Bone marrow (tissue), 2 donors: ENCODE measurements around the gene TBC1D24.
"Not testable (repeated sequence)": the region's sequence is repeated elsewhere in the genome, so short reads cannot be mapped to it uniquely, and the experiment has no call there.

Experiments used
- DNase-seq, 2 donors: peaks; one replicate each; lab custom pipeline; 2025; lab: John Stamatoyannopoulos, UW

The TBC1D24 gene

DNA sequence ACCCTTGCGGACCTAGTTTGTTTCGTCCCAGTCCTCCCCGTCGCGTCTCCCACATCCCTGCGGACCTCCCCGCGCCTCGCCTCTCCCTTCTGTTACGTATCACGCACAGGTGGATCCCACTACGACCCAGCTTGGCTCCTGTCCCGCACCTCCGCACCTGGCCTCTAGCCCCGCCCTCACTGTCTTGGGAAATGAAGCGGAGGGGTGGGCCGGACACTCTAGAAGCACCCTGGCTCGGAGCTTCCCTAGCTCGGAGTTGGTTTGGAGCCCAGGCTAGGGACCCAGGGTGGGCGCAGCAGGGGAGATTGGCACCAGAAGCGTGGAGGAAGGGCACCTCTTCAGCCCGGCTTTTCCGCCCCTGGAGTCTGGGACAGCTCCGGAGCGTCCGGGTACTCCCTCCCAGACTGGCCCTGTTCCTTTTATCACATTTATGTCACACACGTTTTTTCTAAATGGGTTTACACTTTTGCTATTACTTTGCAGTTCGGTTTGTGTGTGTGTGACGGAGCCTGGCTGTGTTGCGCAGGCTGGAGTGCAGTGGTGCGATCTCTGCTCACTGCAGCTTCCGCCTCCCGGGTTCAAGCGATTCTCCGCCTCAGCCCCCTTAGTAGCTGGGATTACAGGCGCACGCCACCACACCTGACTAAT, 57.7 kb downstream of the TBC1D24 start:
- DNase-seq, result peak in 1 of 2 donors; percentile 28

DNA sequence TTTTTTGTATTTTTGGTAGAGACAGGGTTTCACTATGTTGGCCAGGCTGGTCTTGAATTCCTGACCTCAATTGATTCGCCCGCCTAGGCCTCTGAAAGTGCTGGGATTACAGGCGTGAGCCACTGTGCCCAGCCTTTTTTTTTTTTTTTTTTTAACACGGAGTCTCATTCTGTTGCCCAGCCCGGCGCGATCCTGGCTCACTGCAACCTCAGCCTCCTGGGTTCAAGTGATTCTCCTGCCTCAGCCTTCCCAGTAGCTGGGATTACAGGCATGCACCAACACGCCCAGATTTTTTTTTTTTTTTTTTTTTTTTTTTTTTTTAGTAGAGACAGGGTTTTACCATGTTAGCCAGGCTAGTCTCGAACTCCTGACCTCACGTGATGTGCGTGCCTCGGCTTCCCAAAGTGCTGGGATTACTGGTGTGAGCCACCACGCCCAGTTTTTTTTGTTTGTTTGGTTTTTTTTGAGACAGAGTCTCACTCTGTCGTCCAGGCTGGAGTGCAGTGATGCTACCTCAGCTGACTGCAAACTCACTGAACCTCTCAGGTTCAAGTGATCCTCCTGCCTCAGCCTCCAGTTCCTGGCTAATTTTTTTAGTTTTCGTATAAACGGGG, 58.3 kb downstream of the TBC1D24 start:
- not testable (repeated sequence) for DNase-seq

DNA sequence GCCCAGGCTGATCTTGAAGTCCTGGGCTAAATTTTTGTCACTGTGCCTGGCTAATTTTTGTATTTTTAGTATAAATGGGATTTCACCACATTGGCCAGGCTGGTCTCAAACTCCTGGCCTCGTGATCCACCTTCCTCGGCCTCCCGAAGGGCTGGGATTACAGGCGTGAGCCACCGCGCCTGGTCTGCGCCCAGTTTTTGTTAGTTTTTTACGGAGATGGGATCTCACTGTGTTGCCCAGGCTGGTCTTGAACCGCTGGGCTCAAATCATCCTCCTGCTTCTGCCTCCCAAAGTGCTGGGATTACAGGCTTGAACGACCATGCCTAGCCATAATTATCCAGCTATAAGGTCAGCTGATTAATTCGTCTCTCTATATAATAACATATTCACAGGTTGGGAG, 59.0 kb downstream of the TBC1D24 start:
- DNase-seq, result no peak

DNA sequence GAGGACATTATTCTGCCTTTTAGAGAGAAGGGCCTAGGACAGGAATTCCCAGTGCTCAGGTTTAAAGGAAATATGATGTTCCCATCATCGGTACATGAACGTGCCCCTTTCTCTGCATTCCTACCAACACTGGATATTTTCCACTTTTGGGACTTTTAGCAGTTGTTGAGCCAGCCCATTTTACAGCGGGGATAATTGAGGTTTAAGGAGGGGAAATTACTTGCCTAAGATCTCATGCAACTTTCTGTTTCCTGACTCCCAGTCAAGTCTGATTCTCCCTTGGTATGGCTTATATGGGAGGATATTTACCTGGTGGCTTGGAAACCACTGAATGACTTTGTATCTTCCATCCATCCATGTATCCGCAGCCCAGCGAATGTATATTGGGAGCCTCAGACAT, 59.4 kb downstream of the TBC1D24 start:
- DNase-seq, result not testable (repeated sequence)

DNA sequence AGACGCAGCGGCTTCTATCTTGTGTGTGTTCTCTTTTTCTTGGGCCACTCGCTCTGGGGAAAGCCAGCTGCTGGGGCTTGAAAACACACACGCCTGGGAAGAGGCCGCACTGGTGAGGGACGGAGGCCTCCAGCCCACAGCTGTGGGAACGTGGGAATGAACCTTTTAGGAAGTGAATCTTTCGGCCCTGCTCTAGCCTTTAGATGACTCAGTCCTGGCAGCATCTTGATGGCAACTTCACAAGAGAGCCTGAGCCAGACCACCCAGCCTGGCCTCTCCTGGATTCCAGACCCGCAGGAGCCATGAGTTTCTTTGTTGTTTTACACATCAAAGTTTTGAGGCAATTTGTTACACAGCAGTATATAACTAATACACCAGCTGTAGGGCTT, 60.7 kb downstream of the TBC1D24 start:
- DNase-seq, result no peak

DNA sequence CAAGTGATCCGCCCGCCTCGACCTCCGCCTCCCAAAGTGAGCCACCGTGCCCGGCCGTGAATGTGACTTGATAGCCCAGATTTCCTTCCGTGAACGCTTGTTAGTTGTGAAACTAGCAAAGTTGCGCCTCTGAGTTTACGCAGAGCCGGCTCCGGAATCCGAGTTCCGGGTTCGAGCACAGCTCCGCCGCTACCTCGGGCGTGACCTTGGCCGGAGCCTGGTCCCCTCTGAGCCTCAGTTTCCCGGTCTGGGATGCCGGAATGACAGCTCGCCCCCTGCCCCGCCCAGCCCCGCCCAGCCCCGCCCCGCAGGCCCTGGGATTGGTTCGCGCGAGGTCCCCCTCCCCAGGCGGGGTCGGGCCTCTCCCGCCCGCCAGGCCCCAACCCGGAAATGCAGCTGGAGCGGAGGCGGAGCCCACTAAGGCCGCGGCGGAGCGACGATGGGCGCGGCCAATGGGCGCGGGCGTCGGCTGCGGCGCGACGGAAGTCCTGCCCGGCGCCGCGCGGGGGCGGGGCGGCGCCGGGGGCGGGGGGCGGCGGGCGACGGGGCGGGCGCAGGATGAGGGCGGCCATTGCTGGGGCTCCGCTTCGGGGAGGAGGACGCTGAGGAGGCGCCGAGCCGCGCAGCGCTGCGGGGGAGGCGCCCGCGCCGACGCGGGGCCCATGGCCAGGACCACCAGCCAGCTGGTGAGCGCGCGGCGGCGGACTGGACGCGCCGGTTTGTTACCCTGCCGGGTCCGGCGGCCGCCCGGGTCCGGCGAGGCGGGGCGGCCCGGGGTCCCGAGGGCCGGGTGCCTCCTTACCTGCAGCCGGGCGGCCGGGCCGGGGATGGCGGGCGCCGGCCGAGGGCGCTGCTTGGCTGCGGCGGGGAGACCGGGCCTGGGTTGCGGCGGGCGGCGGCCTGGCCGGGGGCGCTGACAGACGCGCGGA, 62.8 kb downstream of the TBC1D24 start, which contains the start of gene PDPK1:
TSS of gene PDPK1 (plus strand) at position 571 of the 929 bp plus-strand sequence. CDS start at position 663, 92 bp downstream.
- peak; percentile 77 to 83 for DNase-seq

DNA sequence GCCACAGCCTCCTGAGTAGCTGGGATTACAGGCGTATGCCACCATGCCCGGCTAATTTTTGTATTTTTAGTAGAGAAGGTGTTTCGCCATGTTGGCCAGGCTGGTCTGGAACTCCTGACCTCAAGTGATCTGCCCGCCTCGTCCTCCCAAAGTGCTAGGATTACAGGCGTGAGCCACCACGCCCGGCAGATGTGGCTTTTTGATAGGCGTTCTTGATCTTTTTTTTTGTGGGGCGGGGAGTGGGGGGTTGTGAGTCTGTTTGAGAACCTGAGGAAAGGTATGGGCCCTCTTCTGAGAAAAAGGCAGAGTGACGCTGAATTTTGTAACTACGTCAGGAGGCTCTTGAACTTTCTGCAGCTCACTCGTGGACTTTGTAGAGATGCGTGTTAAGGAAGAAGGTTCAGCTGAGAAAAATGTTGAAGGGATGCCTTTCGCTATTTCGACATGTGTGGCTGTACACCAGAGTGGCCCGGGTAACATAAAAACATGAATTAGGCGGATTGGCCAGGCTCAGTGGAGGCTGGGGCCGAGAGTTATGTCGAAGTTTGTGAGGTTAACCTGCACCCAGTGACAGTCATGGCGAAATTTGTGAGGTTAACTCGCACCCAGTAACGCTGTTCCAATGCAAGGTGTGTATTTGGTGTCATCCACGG, 64.4 kb downstream of the TBC1D24 start:
- DNase-seq, result not testable (repeated sequence)

DNA sequence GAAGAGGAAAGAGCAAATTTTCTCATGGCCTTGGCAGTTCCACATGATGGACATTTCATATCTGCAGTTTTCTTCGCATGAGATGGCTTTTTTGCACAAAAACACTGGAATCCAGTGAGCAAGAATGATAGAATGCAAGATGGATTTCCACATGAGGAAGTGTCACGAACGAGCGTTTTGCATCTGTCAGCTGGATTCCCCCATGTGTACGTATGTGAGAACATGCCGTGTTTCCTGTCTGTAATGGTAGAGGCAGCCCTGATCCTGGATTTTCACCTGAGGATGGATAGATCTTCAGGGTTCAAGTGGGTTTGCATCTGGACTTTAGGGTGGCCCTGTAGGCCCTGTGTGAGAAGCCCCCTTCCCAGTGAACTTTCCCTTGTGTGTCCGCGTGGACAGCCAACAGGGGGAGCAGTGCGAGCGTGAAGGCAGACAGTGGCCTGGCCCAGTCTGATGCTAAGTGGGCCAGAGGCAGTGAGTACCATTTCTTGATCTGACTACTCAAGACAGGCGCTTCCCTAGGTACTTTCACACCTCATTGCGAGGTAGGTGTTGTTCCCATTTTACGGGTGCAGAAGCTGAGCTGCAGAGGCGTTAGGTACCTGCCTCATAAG, 65.0 kb downstream of the TBC1D24 start:
- DNase-seq, result not testable (repeated sequence)

DNA sequence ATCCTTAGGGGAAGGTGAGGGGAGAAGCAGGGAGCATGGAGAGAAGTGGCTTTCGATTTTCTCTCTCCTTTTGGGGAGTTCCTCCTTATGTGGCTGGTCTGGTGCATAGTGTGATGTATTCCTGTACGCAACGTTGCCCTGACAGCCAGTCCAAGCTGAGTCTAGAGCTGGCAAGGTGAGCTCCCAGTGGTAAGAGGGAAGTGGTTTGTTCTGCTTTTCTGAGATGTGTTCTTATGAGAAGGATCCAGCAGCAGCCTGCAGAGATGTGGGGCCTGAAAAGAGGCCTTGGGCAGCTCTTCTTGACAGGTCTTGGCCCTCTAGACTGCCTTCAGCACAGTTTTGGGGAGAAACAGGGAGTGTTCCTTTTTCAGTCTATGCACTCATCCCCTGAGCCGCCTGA, 66.0 kb downstream of the TBC1D24 start:
- not testable (repeated sequence) for DNase-seq

DNA sequence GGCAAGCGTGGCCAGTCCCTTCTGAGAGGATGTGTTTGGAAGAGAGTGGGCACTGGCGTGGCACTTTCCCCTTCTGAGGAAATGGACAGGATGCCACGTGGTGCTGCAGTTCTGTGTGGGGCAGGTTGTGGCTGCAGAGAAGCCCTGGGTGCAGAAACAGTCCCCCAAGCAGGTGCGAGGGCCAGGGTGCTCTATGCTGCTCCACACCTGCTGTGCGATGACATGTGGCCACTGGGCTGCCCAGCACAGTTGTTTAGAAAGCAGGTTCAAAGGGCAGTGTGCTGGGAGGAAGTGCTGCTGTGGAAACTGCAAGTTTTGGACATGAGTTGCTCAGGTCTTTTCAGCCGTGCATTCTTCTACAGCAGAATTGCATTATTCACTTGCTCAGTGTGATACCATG, 66.5 kb downstream of the TBC1D24 start:
- not testable (repeated sequence) for DNase-seq

DNA sequence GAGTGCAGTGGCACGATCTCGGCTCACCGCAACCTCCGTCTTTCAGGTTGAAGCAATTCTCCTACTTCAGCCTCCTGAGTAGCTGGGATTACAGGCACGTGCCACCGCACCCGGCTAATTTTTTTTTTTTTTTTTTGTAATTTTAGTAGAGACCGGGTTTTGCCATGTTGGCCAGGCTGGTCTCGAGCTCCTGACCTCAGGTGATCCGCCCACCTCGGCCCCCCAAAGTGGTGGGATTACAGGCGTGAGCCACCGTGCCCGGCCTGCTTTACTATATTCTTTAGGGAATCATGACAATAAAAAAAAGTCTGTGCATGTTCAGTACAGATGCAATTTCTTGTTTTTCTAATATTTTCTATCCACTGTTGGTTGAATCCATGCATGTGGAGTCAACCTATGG, 68.8 kb downstream of the TBC1D24 start:
- not testable (repeated sequence) for DNase-seq

DNA sequence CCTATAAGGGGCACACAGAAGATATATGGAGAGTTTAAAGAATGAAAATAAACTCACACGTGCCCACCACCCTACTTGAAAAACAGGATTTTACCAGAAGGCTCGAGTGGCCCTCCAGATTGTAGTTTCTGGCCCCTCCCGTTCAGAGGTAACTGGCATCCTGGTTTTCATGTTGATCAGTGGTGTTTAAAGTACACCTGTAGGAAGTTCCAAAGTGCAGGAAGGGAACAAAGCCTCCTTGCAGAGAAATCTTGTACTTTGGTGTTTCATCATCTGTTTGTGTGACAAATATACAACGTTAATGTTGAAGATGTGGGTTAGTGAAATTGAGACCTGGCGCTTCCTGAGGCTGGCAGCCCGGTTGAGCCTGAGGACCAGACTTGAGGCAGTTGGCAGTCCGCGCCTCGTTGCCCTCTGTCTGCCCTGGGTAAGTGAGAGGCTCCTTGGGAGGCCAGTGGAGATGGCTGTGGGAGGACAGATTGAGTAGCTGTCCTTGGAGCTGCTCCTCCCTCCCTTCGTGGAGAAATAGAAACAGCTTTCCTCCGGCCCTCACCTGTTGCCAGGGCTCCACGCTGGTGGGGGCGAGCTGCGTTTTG, 75.5 kb downstream of the TBC1D24 start:
- DNase-seq, result not testable (repeated sequence)

DNA sequence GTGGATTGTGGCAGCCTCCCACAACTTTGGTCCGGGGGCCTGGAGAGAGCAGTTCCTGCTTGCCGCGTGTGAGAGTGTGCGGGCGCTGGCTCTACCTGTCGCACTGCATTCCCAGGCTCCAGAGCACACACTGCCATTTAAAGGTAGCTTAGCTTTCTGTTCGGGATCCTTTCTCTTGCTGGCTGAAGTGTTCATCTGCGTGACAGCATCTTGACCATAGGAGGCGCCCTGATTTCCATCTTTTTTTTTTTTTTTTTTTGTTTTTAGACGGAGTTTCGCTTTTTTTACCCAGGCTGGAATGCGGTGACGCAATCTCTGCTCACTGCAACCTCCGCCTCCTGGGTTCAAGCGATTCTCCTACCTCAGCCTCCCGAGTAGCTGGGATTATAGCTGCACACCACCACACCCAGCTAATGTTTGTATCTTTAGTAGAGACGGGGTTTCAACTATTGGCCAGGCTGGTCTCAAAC, 76.5 kb downstream of the TBC1D24 start:
- not testable (repeated sequence) for DNase-seq

DNA sequence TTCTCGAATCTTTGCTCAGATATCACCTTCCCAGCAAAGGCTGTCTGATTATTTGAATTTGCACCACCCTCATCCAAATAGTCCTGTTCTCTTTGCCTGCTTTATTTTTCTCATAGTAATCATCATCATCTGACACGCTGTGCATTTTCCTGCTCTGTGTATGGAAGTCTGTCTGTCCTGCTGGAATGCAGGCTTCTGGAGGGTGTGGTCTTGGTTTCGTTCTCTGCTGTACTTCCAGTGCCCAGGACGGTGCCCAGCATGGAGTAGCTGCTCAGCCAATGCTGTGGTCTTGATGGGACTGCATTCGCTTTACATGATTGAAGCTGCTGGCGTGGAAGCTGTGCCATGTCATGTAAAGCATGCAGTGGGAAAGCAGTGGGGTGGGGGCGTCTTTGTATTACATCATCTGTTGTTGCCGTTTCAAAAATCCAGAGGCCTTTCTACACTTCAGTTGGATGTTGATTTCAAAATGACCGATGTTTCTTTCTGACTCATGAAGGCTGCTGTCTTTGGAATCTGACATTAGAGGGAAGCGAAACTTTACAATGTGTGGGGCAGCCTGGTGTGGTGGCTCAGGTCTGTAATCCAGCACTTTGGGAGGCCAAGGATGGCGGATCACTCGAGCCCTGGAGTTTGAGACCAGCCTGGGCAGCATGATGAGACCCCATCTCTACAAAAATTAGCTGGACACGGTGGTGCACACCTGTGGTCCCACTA, 79.9 kb downstream of the TBC1D24 start:
- DNase-seq, result not testable (repeated sequence)
